H1 (cell line): ENCODE data around the gene APOC1. TPM values are rescaled to one million over a fixed set of nuclear protein-coding genes. Genes with fewer than 3 reads are reported as not detected.

Source experiments
- CHD2 ChIP-seq: IDR thresholded peaks from 2 replicates; pipeline ENCODE4 v1.6.1; 2012; ENCODE audit warnings: low read length, improper control_type of control experiment
- CTCF ChIP-seq, 3 experiments: IDR thresholded peaks; 1 replicate in 2 of 3; 2 replicates in 1 of 3; pipeline versions ENCODE4 v1.5.1 to v1.6.1; 2011; ENCODE audit warnings: low read length in 3 of 3, mild to moderate bottlenecking in 3 of 3, inconsistent platforms in 2 of 3, low read depth in 1 of 3, moderate library complexity in 1 of 3; ENCODE audit not compliant: insufficient read depth in 1 of 3; ENCODE audit errors: control extremely low read depth in 1 of 3
- GABPA ChIP-seq: IDR thresholded peaks from 2 replicates; pipeline ENCODE4 v1.6.1; 2011; ENCODE audit warnings: mild to moderate bottlenecking, low read length, moderate library complexity, borderline replicate concordance; ENCODE audit not compliant: insufficient read depth
- RXRA ChIP-seq: IDR thresholded peaks from 2 replicates; pipeline ENCODE4 v1.6.1; 2011; ENCODE audit warnings: low read depth, mild to moderate bottlenecking, low read length, moderate library complexity; ENCODE audit not compliant: insufficient read depth
- SUZ12 ChIP-seq: fragments of 200-600 bp; sonication (generic); IDR thresholded peaks from 2 replicates; pipeline ENCODE4 v1.6.1; 2012; ENCODE audit warnings: mild to moderate bottlenecking, inconsistent platforms, low read length, moderate library complexity, mixed read lengths
- TBP ChIP-seq: IDR thresholded peaks from 2 replicates; pipeline ENCODE4 v1.6.1; 2011; ENCODE audit warnings: low read depth, low read length, improper control_type of control experiment
- ZNF274 ChIP-seq: IDR thresholded peaks from 2 replicates; pipeline ENCODE4 v1.7.0; 2012; ENCODE audit warnings: low read length, borderline replicate concordance; ENCODE audit errors: extremely low read depth
- polyA plus RNA-seq, 7 experiments: library from polyadenylated mRNA; depleted of rRNA in 3 of 7; stranded (reverse) in 5 of 7; unstranded in 2 of 7; fragments of >200 nt in 5 of 7; fragments of 200-250 nt in 2 of 7; gene quantifications; 1 replicate in 5 of 7; 2 replicates in 1 of 7; 4 replicates in 1 of 7; pipeline versions ENCODE4 v1.2.1 to v1.2.3, GENCODE V29; 2011 to 2013; ENCODE audit warnings: missing spikeins in 2 of 7, mixed read lengths in 2 of 7
- total RNA-seq: library from RNA; stranded (reverse); fragmentation: NEBNext Ultra II Directional; extraction: Animal tissue kit (Norgen Biotek cat#: 25700); gene quantifications from 2 replicates; pipeline ENCODE4 v1.2.1, GENCODE V29; 2021

Gene APOC1
- total and polyA plus RNA-seq, 2 of the 8 experiments (the other 6 are each of a cell fraction or from before 2014, with no cell fraction given) = 55.8 to 78.2 TPM

GRCh38 chr19:44961821-44962220 is 47.4 kb downstream of the APOC1 start (continued):
- no peak for TF ChIP-seq GABPA
- no peak for TF ChIP-seq CHD2
- no peak for TF ChIP-seq TBP
- TF ChIP-seq RXRA = no peak
- no peak for TF ChIP-seq SUZ12
- no peak for TF ChIP-seq CTCF (IDR thresholded peaks at IDR 0.05; ENCODE audit: control extremely low read depth in 1 of 3, insufficient read depth in 1 of 3, low read depth in 1 of 3, low read length in 3 of 3)
- no peak for TF ChIP-seq ZNF274
